Parathyroid adenoma (tissue), 2 donors: ENCODE results near the gene SORT1.
A peak's percentile ranks its signal among the peaks of the same experiment; 100 is the strongest.
"Not testable (repeated sequence)": the region's sequence is repeated elsewhere in the genome, so short reads cannot be mapped to it uniquely, and the experiment has no call there.

Source experiments
- H2AFZ ChIP-seq: fragments of 300-600 bp; sonication (generic); one replicate; pipeline ENCODE4 v1.7.0; 2017; ENCODE audit warnings: antibody characterized with exemption, mild to moderate bottlenecking
- H3K27ac ChIP-seq: fragments of 300-600 bp; sonication (generic); one replicate; pipeline ENCODE4 v1.7.0; 2017
- H3K27me3 ChIP-seq: fragments of 300-600 bp; sonication (generic); one replicate; pipeline ENCODE4 v1.7.0; 2017; ENCODE audit warnings: low read length; ENCODE audit not compliant: control insufficient read depth, insufficient read depth
- H3K36me3 ChIP-seq: fragments of 300-600 bp; sonication (generic); one replicate; pipeline ENCODE4 v1.7.0; 2017; ENCODE audit warnings: low read length; ENCODE audit not compliant: control insufficient read depth, insufficient read depth
- H3K4me1 ChIP-seq: fragments of 300-600 bp; sonication (generic); one replicate; pipeline ENCODE4 v1.7.0; 2017; ENCODE audit warnings: control low read depth
- H3K4me2 ChIP-seq: fragments of 300-600 bp; sonication (generic); one replicate; pipeline ENCODE4 v1.7.0; 2017; ENCODE audit warnings: low read length
- H3K4me3 ChIP-seq: fragments of 300-600 bp; sonication (generic); one replicate; pipeline ENCODE4 v1.7.0; 2017; ENCODE audit warnings: low read depth, low read length
- H3K79me2 ChIP-seq: fragments of 300-600 bp; sonication (generic); one replicate; pipeline ENCODE4 v1.7.0; 2017; ENCODE audit warnings: control low read depth
- H3K9ac ChIP-seq: fragments of 300-600 bp; sonication (generic); one replicate; pipeline ENCODE4 v1.7.0; 2017; ENCODE audit warnings: mild to moderate bottlenecking
- H3K9me3 ChIP-seq: fragments of 300-600 bp; sonication (generic); one replicate; pipeline ENCODE4 v1.7.0; 2017; ENCODE audit warnings: low read length; ENCODE audit not compliant: control insufficient read depth
- CTCF ChIP-seq: fragments of 300-600 bp; sonication (generic); IDR thresholded peaks from one replicate; pipeline ENCODE4 v1.7.0; 2017; ENCODE audit warnings: antibody characterized with exemption, mild to moderate bottlenecking
- donor health status: primary hyperparathyroidism.

Gene SORT1

GRCh38 chr1:109383087-109383779 is 14.5 kb downstream of the SORT1 start:
- Histone ChIP-seq H3K79me2 (peaks cover 8% of the 10 kb centered on the region), H3K4me2 (no peak overlapping the region), H3K27ac (no peak overlapping the region), H3K9me3 (no peaks in the 10 kb centered on the region), H3K4me1 (no peaks in the 10 kb centered on the region), H3K36me3 (no peaks in the 10 kb centered on the region), H3K27me3 (no peaks in the 10 kb centered on the region), H3K9ac (no peak overlapping the region), H3K4me3 (no peak overlapping the region), H2AFZ (no peak overlapping the region)
- TF ChIP-seq CTCF = no peak

- no peaks in the 10 kb centered on the region for H3K27me3 ChIP-seq
- no peak overlapping the region for H3K4me2 ChIP-seq
- H3K79me2 ChIP-seq = peaks cover 8% of the 10 kb centered on the region
- no peak for TF ChIP-seq CTCF
- H3K36me3 ChIP-seq = no peaks in the 10 kb centered on the region
- H3K27ac ChIP-seq = no peak overlapping the region
- H3K9ac ChIP-seq = no peak overlapping the region
- H3K4me3 ChIP-seq = no peak overlapping the region
- H3K4me1 ChIP-seq = no peaks in the 10 kb centered on the region
- H3K9me3 ChIP-seq = no peaks in the 10 kb centered on the region
- no peak overlapping the region for H2AFZ ChIP-seq
Measured at GRCh38 chr1:109381573-109381972, 16.1 kb downstream of the SORT1 start.

- Histone ChIP-seq H3K4me2 (no peak overlapping the region), H3K9ac (no peak overlapping the region), H3K9me3 (no peaks in the 10 kb centered on the region), H3K27me3 (no peaks in the 10 kb centered on the region), H3K79me2 (peaks cover 5% of the 10 kb centered on the region), H3K4me1 (no peaks in the 10 kb centered on the region), H3K36me3 (no peaks in the 10 kb centered on the region), H2AFZ (no peak overlapping the region), H3K27ac (no peak overlapping the region), H3K4me3 (no peak overlapping the region)
- TF ChIP-seq CTCF = no peak
Measured at GRCh38 chr1:109379907-109380306, 17.8 kb downstream of the SORT1 start.

GRCh38 chr1:109379422-109379821 is 18.3 kb downstream of the SORT1 start:
- H3K9me3 ChIP-seq = no peaks in the 10 kb centered on the region
- H3K79me2 ChIP-seq = peaks cover 5% of the 10 kb centered on the region
- H2AFZ ChIP-seq = no peak overlapping the region
- no peak for TF ChIP-seq CTCF
- no peaks in the 10 kb centered on the region for H3K27me3 ChIP-seq
- no peak overlapping the region for H3K4me3 ChIP-seq
- peak overlapping the region; percentile 7 for H3K4me2 ChIP-seq
- H3K9ac ChIP-seq = no peak overlapping the region
- H3K36me3 ChIP-seq = no peaks in the 10 kb centered on the region
- H3K4me1 ChIP-seq = no peaks in the 10 kb centered on the region
- H3K27ac ChIP-seq = no peak overlapping the region

- no peak overlapping the region for H3K9ac ChIP-seq
- H2AFZ ChIP-seq = no peak overlapping the region
- H3K9me3 ChIP-seq = no peaks in the 10 kb centered on the region
- H3K79me2 ChIP-seq = peaks cover 5% of the 10 kb centered on the region
- H3K27ac ChIP-seq = no peak overlapping the region
- H3K27me3 ChIP-seq = no peaks in the 10 kb centered on the region
- no peaks in the 10 kb centered on the region for H3K4me1 ChIP-seq
- H3K4me3 ChIP-seq = no peak overlapping the region
- no peak for TF ChIP-seq CTCF
- no peak overlapping the region for H3K4me2 ChIP-seq
- H3K36me3 ChIP-seq = no peaks in the 10 kb centered on the region
Measured at GRCh38 chr1:109377698-109378097, 20.0 kb downstream of the SORT1 start.

- H3K36me3 ChIP-seq, H3K4me1 ChIP-seq, H3K79me2 ChIP-seq, H3K27ac ChIP-seq, H3K4me2 ChIP-seq, H3K27me3 ChIP-seq, H3K4me3 ChIP-seq, H3K9me3 ChIP-seq, H2AFZ ChIP-seq, H3K9ac ChIP-seq: not testable (repeated sequence)
Measured at GRCh38 chr1:109373696-109374095, 24.0 kb downstream of the SORT1 start.
